GM10266 (cell line): ENCODE results near the gene PLEKHG4.

Source experiments
- DNase-seq: peaks from one replicate; pipeline ENCODE4 v3.0.0; 2012; ENCODE audit errors: extremely low spot score
- TF ChIP-seq, protein P1 (sequence below): IDR thresholded peaks from 2 replicates; pipeline ENCODE4 v1.5.1; 2012; ENCODE audit warnings: mild to moderate bottlenecking, low read depth; ENCODE audit not compliant: control insufficient read depth, insufficient read depth; ENCODE audit errors: missing control alignments

PLEKHG4 gene

DNA sequence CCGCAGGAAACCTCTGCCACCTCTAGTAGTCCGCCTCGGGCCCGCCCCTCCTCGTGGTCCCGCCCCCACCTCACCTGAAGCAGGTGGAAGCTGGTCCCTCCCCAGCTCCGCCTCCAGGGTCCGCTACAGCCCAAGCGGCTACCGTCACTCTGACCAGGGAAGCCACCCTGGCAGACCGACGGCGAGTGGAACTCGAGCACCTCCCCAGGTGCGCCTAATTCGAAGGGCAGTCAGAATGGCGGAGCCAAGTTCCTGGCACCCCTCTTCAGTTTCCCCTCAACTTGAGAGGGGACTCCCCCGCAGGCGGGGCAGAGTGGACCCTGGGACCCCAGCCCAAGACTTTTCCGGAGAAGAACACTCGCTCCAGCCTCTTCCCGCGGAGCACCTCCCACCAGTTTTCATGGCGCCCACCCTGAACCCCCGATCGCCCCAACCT lies 32.6 kb upstream of the PLEKHG4 start:
- TF ChIP-seq, protein P1, sequence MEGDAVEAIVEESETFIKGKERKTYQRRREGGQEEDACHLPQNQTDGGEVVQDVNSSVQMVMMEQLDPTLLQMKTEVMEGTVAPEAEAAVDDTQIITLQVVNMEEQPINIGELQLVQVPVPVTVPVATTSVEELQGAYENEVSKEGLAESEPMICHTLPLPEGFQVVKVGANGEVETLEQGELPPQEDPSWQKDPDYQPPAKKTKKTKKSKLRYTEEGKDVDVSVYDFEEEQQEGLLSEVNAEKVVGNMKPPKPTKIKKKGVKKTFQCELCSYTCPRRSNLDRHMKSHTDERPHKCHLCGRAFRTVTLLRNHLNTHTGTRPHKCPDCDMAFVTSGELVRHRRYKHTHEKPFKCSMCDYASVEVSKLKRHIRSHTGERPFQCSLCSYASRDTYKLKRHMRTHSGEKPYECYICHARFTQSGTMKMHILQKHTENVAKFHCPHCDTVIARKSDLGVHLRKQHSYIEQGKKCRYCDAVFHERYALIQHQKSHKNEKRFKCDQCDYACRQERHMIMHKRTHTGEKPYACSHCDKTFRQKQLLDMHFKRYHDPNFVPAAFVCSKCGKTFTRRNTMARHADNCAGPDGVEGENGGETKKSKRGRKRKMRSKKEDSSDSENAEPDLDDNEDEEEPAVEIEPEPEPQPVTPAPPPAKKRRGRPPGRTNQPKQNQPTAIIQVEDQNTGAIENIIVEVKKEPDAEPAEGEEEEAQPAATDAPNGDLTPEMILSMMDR = no peak
- peak; percentile 51 for DNase-seq

DNA sequence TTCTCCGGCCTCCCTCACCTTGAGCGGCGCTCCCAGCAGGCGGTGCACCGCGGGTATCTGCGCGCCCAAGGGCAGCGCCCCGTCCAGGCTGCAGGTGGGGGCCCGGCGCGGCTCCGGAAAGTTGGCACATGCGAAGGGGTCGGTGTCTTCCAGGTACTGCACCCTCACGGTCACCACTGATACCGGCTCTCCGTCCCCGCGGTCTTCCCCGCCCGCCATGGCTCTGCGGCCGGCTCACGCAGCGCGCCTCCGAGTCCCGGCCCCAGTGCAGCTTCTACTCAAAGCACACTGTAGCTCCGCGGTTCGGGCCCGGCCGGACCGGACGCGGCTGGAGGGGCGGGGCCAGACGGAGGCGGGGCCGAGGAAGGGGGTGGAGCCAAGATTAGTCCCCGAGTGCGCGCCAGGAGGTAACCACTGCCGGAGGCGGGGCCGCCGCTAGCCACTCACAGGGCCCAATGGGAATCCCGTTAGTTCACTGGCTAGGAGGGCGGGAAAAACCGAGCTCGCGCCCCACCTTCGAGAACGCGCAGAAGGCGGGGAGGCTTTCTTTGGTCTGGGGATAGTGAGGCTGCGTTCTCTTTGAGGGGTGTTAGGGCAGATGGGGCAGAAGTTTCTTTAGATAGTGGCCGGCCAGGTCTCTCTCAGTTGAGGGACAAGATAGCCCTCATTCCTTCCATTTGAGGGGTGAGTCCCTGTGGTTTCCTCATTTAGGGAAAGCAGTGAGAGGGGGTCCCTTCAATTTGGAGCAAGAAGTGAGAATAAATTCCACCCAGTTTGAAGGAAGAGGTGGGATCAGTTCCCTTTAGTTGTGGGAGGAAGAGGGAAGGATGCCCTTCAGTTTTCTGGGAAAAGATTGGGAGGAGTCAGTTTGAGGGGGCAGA lies 31.9 kb upstream of the PLEKHG4 start, which contains the start of gene FHOD1:
FHOD1 (minus strand) TSS at position 290 of the 881 bp plus-strand sequence; CDS start at position 219, 71 bp downstream.
- TF ChIP-seq, protein P1 = no peak

DNA sequence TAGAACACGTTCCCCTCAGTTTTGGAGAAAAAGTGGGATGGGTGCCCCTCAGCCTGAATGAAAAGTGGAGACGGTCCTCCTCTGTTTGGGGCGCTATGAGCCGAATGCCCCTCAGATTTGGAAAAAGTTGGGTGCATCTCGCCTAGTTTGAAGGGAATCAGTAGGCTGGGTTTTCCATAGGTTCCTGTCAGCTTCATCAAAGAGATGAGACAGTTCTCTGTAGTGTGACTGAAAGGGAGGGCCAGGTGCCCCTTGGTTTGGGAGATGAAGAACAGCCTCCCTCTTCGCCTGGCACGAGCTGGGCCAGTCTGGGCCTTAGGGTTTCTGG lies 31.3 kb upstream of the PLEKHG4 start:
- DNase-seq = no peak
- TF ChIP-seq, protein P1 = no peak

More for the DNA sequence above, 31.9 kb upstream of the PLEKHG4 start, which contains the start of gene FHOD1:
- DNase-seq = peak; percentile 98

DNA sequence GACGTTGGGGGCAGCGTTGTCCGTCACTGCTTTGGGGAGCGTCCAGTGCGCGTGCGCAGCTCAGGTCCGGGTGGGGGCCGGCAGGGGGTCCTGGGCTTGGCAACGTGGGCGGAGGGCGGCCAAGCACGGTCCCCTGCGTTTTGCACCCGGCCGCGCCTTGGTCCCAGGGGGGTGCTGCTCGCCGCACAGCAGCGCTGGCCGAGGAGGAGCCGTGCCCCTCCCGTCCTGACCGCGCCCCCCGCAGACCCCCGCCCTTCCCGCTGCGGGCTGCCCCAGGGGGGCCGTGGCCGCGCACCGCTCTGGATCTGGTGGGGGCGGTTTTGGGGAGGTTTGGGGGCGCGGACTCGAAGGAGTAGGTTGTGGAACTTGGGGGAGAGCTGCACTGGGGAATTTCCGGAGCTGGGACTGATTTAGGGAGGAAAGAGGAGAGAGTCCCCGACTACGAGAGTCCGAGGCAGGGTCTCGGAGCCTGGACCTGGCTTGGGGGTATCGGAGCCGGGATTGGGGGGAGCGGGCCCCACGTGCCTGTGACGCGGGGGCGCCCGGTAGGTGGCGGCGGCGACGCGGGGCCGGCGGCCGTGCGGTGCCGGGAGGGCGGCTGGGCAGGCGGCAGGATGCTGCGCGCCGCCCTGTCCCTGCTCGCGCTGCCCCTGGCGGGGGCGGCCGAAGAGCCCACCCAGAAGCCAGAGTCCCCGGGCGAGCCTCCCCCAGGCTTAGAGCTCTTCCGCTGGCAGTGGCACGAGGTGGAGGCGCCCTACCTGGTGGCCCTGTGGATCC lies 30.7 kb upstream of the PLEKHG4 start, which contains the start of gene SLC9A5:
SLC9A5 (plus strand) TSS at position 579 of the 777 bp plus-strand sequence; CDS start at position 615, 36 bp downstream.
- TF ChIP-seq, protein P1 = peak; percentile 43
- peak; percentile 77 for DNase-seq

DNA sequence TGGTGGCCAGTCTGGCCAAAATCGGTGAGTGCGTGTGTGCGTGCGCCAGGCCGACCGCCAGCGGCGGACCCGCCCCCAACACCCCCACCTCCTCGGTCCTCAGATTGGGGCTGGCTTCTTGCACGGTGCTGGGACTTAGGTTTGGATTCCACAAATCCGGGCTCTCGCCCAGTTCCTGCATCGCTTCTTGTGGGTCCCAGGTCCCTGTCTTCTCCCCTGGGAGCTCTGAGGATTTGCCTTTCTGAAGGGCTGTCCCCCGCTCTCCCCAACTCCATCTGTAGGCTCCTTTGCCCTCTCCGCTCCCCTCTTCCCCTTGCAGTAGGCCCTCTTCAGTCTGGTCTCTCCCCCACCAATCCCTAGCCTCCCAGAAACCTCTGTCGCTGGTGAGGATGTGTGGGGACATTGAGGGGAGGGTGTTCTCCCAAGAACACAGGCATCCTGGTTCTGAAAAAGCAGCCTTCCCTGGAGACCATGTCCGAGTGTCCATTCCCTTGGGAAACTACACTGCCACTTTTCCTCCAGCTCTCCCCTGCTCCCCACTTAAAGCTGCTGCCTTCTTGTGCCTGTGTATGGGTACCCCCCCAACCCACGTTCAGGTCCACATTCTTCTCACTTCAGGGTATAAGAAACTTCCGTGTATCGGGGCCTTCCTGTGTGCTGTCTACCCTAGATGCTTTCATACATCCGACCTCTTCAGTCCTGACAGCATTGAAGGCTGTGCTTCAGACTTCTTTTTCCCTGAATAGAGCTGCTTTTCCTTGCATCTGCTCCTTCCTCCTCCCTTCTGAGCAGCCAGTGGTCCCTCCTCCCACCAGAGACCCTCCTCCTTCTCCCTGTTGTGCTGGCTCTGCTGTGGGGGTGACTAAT lies 29.9 kb upstream of the PLEKHG4 start:
- DNase-seq = no peak
- TF ChIP-seq, protein P1 = no peak

DNA sequence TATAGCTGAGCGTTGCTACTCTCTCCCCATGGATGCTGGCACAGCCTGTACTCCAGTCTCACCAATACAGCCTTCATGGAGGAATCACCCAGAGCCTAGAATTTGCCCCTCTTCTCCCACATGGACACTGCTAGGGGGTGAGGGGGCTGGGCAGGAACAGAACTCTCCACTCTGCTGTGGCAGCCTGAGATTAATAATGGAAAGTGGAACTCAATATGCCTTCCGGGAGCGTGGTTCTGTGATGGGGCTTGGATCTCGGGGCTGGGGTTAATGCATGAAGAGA lies 29.3 kb upstream of the PLEKHG4 start:
- DNase-seq = no peak
- TF ChIP-seq, protein P1 = no peak
